GM18519 (cell line): ENCODE data around the gene PC.

Experiments
- ATAC-seq: cut with Tn5 transposase; IDR thresholded peaks from one replicate; pipeline ENCODE4 v1.9.1; 2021; ENCODE audit warnings: mild to moderate bottlenecking, moderate library complexity; ENCODE audit not compliant: unreplicated experiment, low FRiP score

Gene PC

GRCh38 chr11:66869567-66869870 is 88.7 kb downstream of the PC start:
- ATAC-seq, result no peak

- ATAC-seq, result peak; percentile 56
These were observed 89.2 kb downstream of the PC start for GRCh38 chr11:66868726-66869566.

GRCh38 chr11:66868082-66868725 is 90.0 kb downstream of the PC start:
- ATAC-seq, result no peak

- ATAC-seq, result no peak
These were observed 90.7 kb downstream of the PC start for GRCh38 chr11:66867425-66868040.

- no peak for ATAC-seq
These were observed 91.6 kb downstream of the PC start for GRCh38 chr11:66866511-66866986.

GRCh38 chr11:66866007-66866406 is 92.2 kb downstream of the PC start:
- no peak for ATAC-seq

GRCh38 chr11:66864924-66865697 is 93.1 kb downstream of the PC start:
- no peak for ATAC-seq

- ATAC-seq, result no peak
These were observed 93.8 kb downstream of the PC start for GRCh38 chr11:66864172-66864901.

- ATAC-seq, result no peak
These were observed 94.6 kb downstream of the PC start for GRCh38 chr11:66863428-66864125.

GRCh38 chr11:66862559-66863037 is 95.6 kb downstream of the PC start:
- no peak for ATAC-seq

GRCh38 chr11:66861774-66862558 is 96.2 kb downstream of the PC start:
- no peak for ATAC-seq

- ATAC-seq, result no peak
These were observed 97.0 kb downstream of the PC start for GRCh38 chr11:66861038-66861773.

- no peak for ATAC-seq
These were observed 97.7 kb downstream of the PC start for GRCh38 chr11:66860449-66860831.

GRCh38 chr11:66859686-66860448 is 98.3 kb downstream of the PC start:
- no peak for ATAC-seq

GRCh38 chr11:66858939-66859685 is 99.1 kb downstream of the PC start:
- ATAC-seq, result no peak

GRCh38 chr11:66858186-66858938 is 99.8 kb downstream of the PC start:
- ATAC-seq, result no peak
